GM20431 (cell line): ENCODE data around the gene ITCH.

Experiments used
- in situ Hi-C: fragments of 300-500 bp; cut with MseI, MboI; formaldehyde crosslinking; loops from one replicate; pipeline ENCODE4 v1.15.0; 2020; ENCODE audit warnings: low sequenced_read_pairs; ENCODE audit not compliant: unreplicated experiment

ITCH gene

DNA sequence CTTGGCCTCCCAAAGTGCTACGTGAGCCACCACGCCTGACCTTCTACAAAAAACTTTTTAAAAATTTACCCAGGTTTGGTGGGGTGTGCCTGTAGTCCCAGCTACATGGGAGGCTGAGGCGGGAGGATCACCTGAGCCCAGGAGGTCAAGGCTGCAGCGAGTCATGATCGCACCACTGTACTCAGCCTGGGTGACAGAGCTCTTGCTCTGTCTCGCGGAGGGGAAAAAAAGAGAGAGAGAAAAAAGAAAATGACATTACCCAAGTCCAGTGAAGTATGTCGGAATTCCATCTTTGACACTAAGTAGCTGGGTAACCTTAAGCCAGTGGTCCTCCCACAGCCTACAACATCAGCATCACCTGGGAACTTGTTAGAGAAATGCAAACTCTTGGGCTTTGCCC is 176.7 kb downstream of the ITCH start:
- in situ Hi-C loops, result loop anchor here (25.0 kb wide), 1 partner anchor 227 kb away; the partner anchor contains the start of gene AHCY

DNA sequence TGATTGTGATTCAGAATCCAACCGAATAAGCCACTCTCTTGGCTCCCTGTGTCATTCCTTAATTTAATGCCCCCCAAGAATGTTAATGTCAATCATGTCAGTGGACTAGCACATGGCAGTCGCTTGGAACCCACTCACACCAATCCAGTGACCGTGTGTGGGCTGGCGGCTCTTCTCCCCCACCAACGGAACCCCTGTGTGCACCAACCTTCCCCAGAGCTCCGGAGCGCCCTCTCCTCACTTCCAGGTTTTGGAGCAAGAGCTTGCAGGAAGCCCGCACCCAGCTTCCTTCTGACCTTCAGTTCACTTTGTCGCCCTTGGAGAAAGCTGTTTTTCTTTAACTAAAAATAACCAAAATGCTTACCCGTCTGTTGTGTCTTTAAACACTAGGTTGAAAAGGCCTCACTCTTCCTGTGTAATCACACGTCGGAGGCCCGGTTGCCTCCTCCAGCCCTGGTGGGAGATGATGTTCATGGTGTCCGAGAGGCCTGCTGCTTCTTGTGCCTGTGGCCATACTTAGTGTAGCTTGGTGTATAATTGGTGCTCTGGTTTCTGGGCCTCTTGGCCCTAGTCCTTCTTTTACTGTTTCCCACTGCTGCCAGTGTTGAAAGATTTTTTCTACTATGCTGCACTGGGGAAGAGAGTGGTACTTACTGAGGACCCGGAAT is 177.7 kb downstream of the ITCH start:
- in situ Hi-C loops, result loop anchor here (25.0 kb wide), 1 partner anchor 228 kb away; the partner anchor contains the start of gene AHCY

DNA sequence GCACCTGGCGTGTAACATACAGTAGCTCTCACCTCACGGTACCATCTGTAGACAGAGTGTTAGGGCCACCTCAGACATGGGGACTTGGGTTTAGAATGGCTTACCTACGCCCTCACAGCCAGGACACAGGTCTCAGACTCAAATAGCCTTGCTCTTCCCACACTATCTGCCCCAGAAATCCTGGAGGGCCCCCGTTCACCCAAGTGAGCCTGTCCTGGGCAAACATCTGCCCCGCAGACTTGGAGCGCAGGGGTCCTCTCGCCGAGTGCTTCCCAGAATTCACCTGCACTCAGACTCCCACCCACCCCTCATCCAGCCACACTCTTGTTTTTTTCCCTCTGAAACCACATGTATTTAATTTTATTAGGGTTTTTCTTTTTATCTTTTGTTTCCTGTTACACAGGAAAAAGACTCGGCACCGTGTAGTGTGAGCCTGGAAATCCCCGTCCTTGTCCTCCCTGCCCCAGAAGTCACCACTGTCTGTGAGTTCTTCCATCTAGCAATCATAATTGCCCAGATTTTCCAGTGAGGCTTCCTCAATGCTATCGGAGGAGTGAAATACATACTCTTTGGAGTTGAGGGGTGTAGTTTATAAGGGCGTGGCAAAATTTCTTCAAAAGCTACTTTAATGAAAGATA is 178.3 kb downstream of the ITCH start:
- in situ Hi-C loops, result loop anchor here (25.0 kb wide), 1 partner anchor 229 kb away; the partner anchor contains the start of gene AHCY

DNA sequence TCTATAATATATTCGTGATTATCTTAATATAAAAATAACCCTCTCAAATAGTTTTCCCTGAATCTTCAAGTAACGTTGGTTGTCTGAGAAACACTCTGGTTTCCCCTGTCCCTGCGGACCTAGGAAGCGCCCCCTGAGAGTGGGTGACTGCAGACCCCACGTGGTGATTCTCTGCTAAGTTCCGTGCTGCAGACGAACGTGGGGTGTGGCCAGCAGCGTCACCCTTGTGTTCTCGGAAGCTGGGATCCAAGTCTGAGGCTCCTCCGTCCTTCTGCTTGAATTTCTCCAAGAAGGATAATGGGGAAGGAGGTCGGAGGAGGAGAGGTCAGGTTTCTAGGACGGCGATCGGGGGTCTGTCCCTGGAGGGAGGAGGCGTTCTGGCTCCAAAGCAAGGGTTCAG is 178.8 kb downstream of the ITCH start:
- in situ Hi-C loops, result loop anchor here (25.0 kb wide), 1 partner anchor 230 kb away; the partner anchor contains the start of gene AHCY

- in situ Hi-C loops, result loop anchor here (25.0 kb wide), 1 partner anchor 230 kb away; the partner anchor contains the start of gene AHCY
These were observed 179.4 kb downstream of the ITCH start for GRCh38 chr20:34542439-34542838.

GRCh38 chr20:34543463-34544056 is 180.5 kb downstream of the ITCH start:
- in situ Hi-C loops, result loop anchor here (25.0 kb wide), 1 partner anchor 231 kb away; the partner anchor contains the start of gene AHCY

DNA sequence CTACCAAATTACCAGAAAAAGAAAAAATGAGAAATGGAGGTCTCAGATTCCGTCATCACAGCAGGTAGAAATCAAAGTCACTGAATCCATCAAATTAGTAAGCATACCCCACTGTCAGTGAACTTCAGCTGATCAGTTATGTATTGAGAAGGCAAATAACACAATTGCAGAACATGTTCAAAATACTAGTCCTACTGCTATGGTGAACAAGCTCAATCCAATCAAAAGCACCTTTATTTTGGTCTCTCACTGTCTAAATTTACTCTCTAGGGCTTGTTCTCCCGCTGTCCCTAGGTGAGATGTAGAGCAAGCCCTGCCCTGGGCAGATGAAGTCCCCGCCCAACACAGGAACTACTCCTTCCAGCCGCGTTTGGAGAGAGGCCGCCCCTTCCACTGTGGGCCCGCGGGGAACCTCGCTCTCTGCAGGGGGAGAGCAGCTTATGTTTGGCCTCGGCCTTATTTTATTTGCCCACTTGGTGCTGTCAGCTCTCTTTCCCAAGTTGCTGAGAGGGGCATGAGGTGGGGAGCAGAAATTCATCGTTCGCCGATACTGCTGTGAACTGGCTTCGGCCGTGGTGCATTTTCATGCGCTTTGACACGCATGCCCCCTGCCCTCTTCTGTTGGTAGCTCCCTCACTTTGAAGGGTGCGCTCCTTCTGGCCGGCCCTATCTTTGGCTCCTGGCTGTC is 181.2 kb downstream of the ITCH start:
- in situ Hi-C loops, result loop anchor here (25.0 kb wide), 1 partner anchor 232 kb away; the partner anchor contains the start of gene AHCY

DNA sequence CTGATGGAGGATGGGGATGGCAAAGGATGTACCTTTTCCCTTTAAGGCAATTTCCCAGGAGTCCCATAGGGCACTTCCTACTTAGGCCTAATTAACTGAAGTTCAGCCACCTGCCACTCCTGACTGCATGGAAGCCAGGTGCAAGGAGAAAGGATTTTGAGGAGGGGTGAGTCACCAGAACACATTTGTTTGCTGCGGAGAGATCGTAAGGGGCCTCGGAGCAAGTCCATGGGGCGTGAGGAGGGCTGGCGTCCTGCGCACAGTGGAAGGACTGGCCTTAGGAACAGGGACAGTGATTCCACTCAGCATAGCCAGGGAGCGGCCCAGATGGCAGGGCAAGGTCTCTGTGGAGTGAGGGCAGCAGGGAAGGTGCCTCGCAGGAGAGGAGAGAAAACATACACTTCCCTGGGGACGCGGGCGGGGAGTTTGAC is 183.7 kb downstream of the ITCH start:
- in situ Hi-C loops, result loop anchor here (25.0 kb wide), 1 partner anchor 234 kb away; the partner anchor contains the start of gene AHCY

- in situ Hi-C loops, result loop anchor here (25.0 kb wide), 1 partner anchor 236 kb away; the partner anchor contains the start of gene AHCY
These were observed 185.0 kb downstream of the ITCH start for GRCh38 chr20:34547844-34548613.

DNA sequence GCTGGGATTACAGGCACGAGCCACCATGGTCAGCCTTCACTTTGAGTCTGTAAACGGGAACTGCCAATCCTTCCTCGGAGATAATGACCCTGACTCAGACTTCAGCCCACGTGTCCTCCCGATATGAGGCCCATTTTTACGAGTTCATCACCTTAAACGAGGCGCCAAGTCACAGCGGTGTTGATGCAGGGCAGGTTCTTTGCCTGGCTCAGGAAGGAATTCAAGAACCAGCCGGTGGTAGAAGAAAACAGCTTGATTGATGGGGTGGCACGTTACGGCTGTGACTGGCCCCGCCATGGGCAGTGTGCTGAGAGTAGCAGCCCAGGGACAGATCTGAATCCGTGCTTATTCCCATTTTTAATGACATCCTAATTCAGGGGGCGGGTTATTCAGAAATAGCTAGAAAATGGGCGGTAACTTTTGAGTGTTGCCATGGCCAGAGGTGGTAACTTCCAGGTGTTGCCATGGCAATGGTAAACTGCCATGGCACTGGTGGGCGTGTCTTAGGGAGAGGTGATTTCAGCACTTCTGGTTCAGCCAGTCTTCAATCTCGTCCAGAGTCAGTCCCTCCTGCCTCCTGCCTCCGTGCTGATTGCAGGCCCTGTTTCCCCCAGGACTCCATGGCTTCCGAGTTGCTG is 186.3 kb downstream of the ITCH start:
- in situ Hi-C loops, result loop anchor here (25.0 kb wide), 1 partner anchor 237 kb away; the partner anchor contains the start of gene AHCY

GRCh38 chr20:34549929-34550305 is 186.8 kb downstream of the ITCH start:
- in situ Hi-C loops, result loop anchor here (25.0 kb wide), 1 partner anchor 238 kb away; the partner anchor contains the start of gene AHCY

- in situ Hi-C loops, result no loop called here
These were observed 189.5 kb downstream of the ITCH start for GRCh38 chr20:34552569-34552968.

DNA sequence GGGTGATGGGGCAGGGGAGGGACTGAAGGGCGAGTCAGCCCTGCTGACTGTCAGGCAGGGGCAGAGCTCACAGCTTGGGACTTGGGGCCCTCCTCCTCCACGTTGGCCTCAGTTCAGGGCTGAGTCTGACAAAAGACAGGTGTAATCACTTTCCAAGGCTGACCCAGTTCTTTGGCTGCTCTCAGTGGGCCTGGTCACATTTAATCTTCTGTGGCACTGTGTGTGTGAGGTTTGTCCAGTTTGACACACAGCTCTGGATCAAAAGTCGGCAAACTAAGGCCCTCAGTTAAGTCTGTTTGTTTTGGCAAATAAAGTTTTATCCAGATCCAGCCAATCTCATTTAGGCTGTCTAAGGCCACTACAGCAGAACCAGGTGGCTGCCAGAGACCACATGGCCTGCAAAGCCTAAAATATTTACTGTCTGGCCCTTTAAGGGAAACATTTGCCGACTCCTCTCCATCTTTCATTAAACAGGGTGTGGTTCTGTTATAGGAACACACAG is 190.3 kb downstream of the ITCH start:
- in situ Hi-C loops, result no loop called here

GRCh38 chr20:34557936-34558319 is 194.9 kb downstream of the ITCH start:
- in situ Hi-C loops, result no loop called here

GRCh38 chr20:34558320-34559218 is 195.5 kb downstream of the ITCH start, which contains the start of gene MAP1LC3A:
Gene MAP1LC3A (plus strand): TSS chr20:34558718. CDS start chr20:34558869, 151 bp downstream.
- in situ Hi-C loops, result no loop called here

- in situ Hi-C loops, result no loop called here
These were observed 196.5 kb downstream of the ITCH start for GRCh38 chr20:34559311-34560140.

DNA sequence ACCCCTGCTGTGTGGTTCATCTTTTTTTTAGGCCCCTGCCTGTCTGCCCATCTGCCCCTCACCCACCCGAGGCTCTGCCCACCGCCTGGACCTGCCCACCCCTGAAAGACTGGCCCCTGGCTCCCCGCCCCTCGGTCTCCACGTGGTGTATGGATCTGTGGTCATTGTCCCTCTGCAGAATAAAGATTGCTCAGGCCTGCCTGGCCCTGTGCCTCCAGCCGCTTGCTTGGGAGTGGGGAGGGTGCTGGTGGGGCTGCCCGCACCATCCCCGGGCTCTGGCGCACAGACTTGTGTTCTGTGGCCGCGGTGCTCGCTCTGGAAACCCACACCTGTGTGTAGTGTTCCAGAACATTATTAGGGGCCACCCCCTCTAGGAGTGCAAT is 197.1 kb downstream of the ITCH start:
- in situ Hi-C loops, result no loop called here
